ENCODE measurements around the gene ITPR2. TPM values are rescaled to one million over a fixed set of nuclear protein-coding genes. Genes with fewer than 3 reads are reported as not detected.

Gene ITPR2
- total RNA-seq, result 10 to 100 TPM; 40.3 to 40.5 TPM

DNA sequence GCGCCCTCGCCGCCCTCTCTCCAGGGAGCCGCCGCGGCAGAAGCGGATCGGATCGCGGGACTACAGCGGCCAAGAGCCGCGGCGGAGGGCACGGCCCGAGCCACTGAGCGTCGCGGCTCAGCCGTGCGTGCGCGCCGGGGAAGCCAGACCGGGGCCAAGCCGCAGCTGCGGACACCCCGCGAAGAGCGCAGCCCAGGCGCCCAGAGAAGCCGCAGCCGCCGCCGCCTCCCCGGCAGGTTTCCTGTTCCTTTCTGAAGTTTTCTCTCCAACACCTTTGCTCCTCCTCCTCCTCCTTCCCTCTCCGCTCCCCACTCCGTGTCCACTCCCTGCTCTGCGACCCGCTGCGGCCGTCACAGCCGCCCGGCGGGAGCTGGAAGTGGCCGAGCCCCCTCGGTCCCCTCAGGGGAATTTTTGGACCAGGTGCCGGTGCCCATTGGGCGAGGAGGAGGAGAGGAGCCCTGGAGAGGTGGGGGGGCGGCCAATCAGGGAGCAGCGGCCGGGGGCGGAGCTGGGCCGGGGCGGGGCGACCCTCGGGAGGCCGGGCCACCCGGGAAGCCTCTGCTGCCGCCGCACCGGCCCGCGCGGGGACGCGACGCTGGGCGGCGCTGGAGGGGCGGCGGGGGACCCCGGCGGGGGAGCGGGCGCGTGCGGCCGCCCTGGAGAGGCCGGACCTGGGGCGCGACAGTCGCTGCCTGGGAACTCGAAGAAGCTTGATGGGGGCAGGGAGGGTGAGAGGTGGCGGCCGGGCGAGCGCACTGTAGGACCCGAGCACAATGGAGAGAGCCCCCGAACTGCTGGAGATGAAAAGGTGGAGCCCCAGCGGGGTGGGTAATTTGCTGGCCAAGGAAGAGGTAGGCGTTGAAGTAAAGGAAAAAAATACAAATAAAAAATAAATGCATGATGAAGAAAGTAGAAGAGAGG lies at the start of gene ITPR2:
Gene ITPR2 (minus strand): TSS at position 373 of the 921 bp plus-strand sequence. CDS start 413 bp downstream, outside the sequence.
- Mint-ChIP-seq H3K27me3 (no peaks in the 10 kb centered on the region), H3K36me3 (ENCODE audit: low read depth) (peaks cover 11% of the 10 kb centered on the region), H3K4me1 (peaks cover 42% of the 10 kb centered on the region), H3K4me3 (peak within 1 kb of the TSS; percentile 92), H3K27ac (peak within 1 kb of the TSS; percentile 96), H3K9me3 (no peaks in the 10 kb centered on the region)
- DNase-seq, result peak; percentile 93
- CTCF ChIA-PET, result interaction anchor here (0.7 to 3.8 kb wide), 13 partner anchors 10 to 473 kb away, joined by 3 to 15 read pairs (median 4); no protein-coding TSS in a partner anchor
- POLR2A ChIA-PET, result interaction anchor here (0.6 to 0.8 kb wide), 2 partner anchors 15 to 80 kb away, joined by 3 to 4 read pairs; no protein-coding TSS in a partner anchor

GRCh38 chr12:26880625-26881024 lies 47.6 kb upstream of the ITPR2 start:
- Mint-ChIP-seq H3K27ac (no peak overlapping the region), H3K4me1 (peaks cover 9% of the 10 kb centered on the region), H3K9me3 (no peaks in the 10 kb centered on the region), H3K4me3 (no peak overlapping the region), H3K36me3 (ENCODE audit: low read depth) (no peaks in the 10 kb centered on the region), H3K27me3 (peaks cover 16% of the 10 kb centered on the region)
- POLR2A ChIA-PET, result no interaction called here
- no peak for DNase-seq
- CTCF ChIA-PET, result interaction anchor here (1.1 kb wide), 1 partner anchor 141 kb away, joined by 3 read pairs; the partner anchor contains the start of gene MED21

DNA sequence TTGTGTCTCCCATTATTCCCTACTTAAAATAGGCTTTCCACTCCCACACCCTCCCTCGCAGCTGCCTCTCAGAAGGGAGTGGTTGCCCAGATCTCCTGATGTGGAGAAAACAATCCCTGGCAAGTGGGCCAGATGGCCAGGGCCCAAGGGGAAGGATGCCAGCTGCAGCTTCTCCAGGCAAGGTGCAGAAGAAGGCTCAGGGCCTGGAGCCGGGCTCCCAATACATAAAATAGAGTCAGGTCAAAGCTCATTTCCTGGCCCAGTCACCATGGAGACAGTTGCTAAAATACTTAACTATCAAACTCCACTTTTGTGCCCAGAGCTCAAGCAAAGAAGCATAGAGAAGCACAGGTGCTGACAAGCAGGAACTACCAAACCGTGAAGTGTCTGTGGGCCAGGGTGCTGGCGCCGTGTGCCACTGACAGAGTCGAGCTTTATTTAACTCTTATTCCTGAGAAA lies 45.7 kb upstream of the ITPR2 start:
- ChIA-PET POLR2A (no interaction called here), CTCF (interaction anchor here (0.5 to 1.7 kb wide), 4 partner anchors 9 to 231 kb away, joined by 3 read pairs; partner anchors contain the start of gene TM7SF3)
- Mint-ChIP-seq H3K4me3 (no peak overlapping the region), H3K27me3 (peaks cover 16% of the 10 kb centered on the region), H3K4me1 (no peaks in the 10 kb centered on the region), H3K27ac (no peak overlapping the region), H3K36me3 (ENCODE audit: low read depth) (no peaks in the 10 kb centered on the region), H3K9me3 (no peaks in the 10 kb centered on the region)
- no peak for DNase-seq

GRCh38 chr12:26874501-26875296 lies 41.7 kb upstream of the ITPR2 start:
- peaks cover 11% of the 10 kb centered on the region for H3K4me1 Mint-ChIP-seq

GRCh38 chr12:26872625-26873024 lies 39.6 kb upstream of the ITPR2 start:
- peaks cover 5% of the 10 kb centered on the region for H3K27me3 Mint-ChIP-seq
- DNase-seq, result no peak
- H3K27ac Mint-ChIP-seq, result no peak overlapping the region
- H3K4me1 Mint-ChIP-seq, result peaks cover 17% of the 10 kb centered on the region
- H3K4me3 Mint-ChIP-seq, result no peak overlapping the region
- ChIA-PET POLR2A (no interaction called here), CTCF (interaction anchor here (2.9 kb wide), 1 partner anchor 13 kb away, joined by 15 read pairs; no protein-coding TSS in a partner anchor)
- H3K9me3 Mint-ChIP-seq, result no peaks in the 10 kb centered on the region
- peaks cover under 1% of the 10 kb centered on the region for H3K36me3 Mint-ChIP-seq (ENCODE audit: low read depth)

More at GRCh38 chr12:26874501-26875296, 41.7 kb upstream of the ITPR2 start:
- Mint-ChIP-seq H3K27ac (no peak overlapping the region), H3K27me3 (peaks cover 5% of the 10 kb centered on the region), H3K4me3 (no peak overlapping the region), H3K9me3 (no peaks in the 10 kb centered on the region), H3K36me3 (ENCODE audit: low read depth) (no peaks in the 10 kb centered on the region)
- POLR2A ChIA-PET, result no interaction called here
- CTCF ChIA-PET, result interaction anchor here (2.2 kb wide), 1 partner anchor 11 kb away, joined by 16 read pairs; no protein-coding TSS in a partner anchor
- no peak for DNase-seq

GRCh38 chr12:26871985-26872384 lies 39.0 kb upstream of the ITPR2 start:
- H3K4me3 Mint-ChIP-seq, result no peak overlapping the region
- H3K27ac Mint-ChIP-seq, result no peak overlapping the region
- CTCF ChIA-PET, result interaction anchor here (0.6 to 2.9 kb wide), 2 partner anchors 14 to 69 kb away, joined by 4 to 15 read pairs; no protein-coding TSS in a partner anchor
- H3K9me3 Mint-ChIP-seq, result no peaks in the 10 kb centered on the region
- peaks cover 5% of the 10 kb centered on the region for H3K27me3 Mint-ChIP-seq
- no peak for DNase-seq
- POLR2A ChIA-PET, result no interaction called here
- peaks cover 23% of the 10 kb centered on the region for H3K4me1 Mint-ChIP-seq
- peaks cover 2% of the 10 kb centered on the region for H3K36me3 Mint-ChIP-seq (ENCODE audit: low read depth)

DNA sequence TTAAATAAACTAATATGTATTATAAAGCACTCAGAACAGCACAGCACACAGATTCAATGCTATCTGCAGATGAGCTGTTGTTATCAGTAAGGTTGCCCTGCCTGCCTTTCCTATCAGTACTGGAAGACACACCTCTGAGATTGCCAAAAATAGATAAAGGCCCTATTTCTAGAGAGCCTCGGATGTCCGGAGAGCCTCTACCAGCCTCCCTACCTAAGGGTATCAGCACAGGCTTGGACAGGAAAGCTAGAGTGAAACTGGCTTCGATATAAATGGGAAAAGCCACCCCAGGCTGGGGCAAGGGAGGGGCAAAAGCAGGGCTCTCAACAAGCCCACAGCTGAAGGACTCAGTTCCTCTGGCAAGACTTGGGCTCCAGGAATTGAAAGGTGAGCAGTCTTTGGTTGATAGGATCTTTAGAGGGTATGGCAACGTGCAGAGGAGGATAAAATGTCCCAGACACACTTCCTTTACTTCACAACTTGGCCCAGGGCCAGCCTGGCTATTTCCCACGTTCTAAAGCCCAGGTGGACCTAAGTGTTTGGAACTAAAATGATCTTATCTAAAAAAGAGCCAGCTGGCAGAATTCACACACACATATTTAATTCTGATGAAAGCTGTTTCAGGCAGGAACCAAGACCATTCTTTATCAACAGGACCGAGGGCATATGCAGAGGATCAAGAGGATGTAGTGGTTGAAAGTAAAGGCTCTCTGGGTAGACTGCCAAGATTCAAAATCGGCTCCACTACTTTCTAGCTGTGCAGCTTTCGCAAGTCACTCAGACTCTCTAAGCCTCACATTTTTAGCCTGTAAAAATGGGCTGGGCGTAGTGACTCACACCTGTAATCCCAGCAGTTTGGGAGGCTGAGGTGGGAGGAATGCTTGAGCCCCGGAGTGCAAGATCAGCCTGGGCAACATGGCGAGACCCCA lies 37.8 kb upstream of the ITPR2 start:
- peaks cover 25% of the 10 kb centered on the region for H3K4me1 Mint-ChIP-seq
- CTCF ChIA-PET, result interaction anchor here (0.5 to 2.9 kb wide), 2 partner anchors 15 to 1624 kb away, joined by 3 to 15 read pairs; no protein-coding TSS in a partner anchor
- no peak overlapping the region for H3K4me3 Mint-ChIP-seq
- no peak overlapping the region for H3K27ac Mint-ChIP-seq
- no peak for DNase-seq
- H3K36me3 Mint-ChIP-seq (ENCODE audit: low read depth), result peaks cover 2% of the 10 kb centered on the region
- POLR2A ChIA-PET, result no interaction called here
- peaks cover 5% of the 10 kb centered on the region for H3K27me3 Mint-ChIP-seq
- H3K9me3 Mint-ChIP-seq, result no peaks in the 10 kb centered on the region

DNA sequence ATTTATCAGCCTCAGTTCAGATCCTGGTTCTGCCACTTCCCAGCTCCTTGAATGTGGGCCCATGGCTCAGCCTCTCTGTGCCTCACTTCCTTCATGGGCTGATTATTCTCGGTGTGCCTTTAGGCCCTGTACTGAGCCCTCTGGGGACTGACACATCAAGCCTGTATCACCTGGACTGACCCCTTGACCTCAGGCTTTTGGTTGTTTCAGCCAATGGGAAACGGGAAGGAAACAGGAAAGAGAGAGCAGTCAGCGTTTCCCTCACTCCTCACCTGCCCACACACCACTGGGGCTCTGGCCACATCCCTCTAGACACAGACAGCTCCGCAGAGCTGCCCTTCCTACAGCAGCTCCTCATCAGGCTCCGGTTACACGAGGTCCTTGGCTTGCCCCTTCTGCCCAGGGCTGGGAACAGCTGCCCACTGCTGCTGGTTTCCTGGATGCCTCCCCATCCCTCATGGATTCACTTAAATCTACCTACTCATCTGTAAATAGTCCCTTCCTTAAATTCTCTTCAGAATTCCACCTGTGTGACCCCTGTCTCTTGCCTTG lies 37.0 kb upstream of the ITPR2 start:
- POLR2A ChIA-PET, result no interaction called here
- H3K27ac Mint-ChIP-seq, result no peak overlapping the region
- H3K4me1 Mint-ChIP-seq, result peaks cover 25% of the 10 kb centered on the region
- H3K27me3 Mint-ChIP-seq, result peaks cover 5% of the 10 kb centered on the region
- no peaks in the 10 kb centered on the region for H3K9me3 Mint-ChIP-seq
- CTCF ChIA-PET, result interaction anchor here (0.5 to 2.9 kb wide), 4 partner anchors 16 to 1624 kb away, joined by 3 to 15 read pairs (median 3); partner anchors contain the start of gene TM7SF3
- H3K4me3 Mint-ChIP-seq, result no peak overlapping the region
- DNase-seq, result no peak
- peaks cover 2% of the 10 kb centered on the region for H3K36me3 Mint-ChIP-seq (ENCODE audit: low read depth)

DNA sequence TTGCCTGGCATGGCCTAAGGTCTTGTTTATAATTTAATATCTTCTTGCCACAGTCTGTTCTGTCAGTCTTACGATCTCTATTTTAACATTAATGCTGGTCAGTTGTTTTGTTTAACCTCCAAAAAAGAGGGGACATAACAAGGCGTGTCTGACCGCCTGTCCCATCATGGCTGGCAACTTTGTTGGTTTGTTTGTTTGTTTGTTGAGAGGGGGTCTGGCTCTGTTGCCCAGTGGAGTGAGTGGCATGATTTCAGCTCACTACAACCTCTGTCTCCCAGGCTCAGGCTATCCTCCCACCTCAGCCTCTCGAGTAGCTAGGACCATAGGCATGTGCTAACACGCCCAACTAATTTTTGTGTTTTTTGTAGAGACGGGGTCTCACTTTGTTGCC lies 36.1 kb upstream of the ITPR2 start:
- peaks cover 2% of the 10 kb centered on the region for H3K36me3 Mint-ChIP-seq (ENCODE audit: low read depth)
- no peak for DNase-seq
- ChIA-PET CTCF (interaction anchor here (0.7 to 1.8 kb wide), 3 partner anchors 16 to 437 kb away, joined by 3 to 6 read pairs (median 3); partner anchors contain the start of gene TM7SF3), POLR2A (no interaction called here)
- H3K4me3 Mint-ChIP-seq, result no peak overlapping the region
- peaks cover 25% of the 10 kb centered on the region for H3K4me1 Mint-ChIP-seq
- H3K27me3 Mint-ChIP-seq, result peaks cover 5% of the 10 kb centered on the region
- H3K27ac Mint-ChIP-seq, result no peak overlapping the region
- H3K9me3 Mint-ChIP-seq, result no peaks in the 10 kb centered on the region

GRCh38 chr12:26868447-26869103 lies 35.6 kb upstream of the ITPR2 start:
- Mint-ChIP-seq H3K9me3 (no peaks in the 10 kb centered on the region), H3K4me3 (no peak overlapping the region), H3K27ac (no peak overlapping the region), H3K4me1 (peaks cover 25% of the 10 kb centered on the region), H3K36me3 (ENCODE audit: low read depth) (peaks cover 2% of the 10 kb centered on the region), H3K27me3 (peaks cover 5% of the 10 kb centered on the region)
- CTCF ChIA-PET, result interaction anchor here (1.4 to 1.8 kb wide), 2 partner anchors 16 to 145 kb away, joined by 3 to 6 read pairs; partner anchors contain the start of gene TM7SF3
- DNase-seq, result no peak
- POLR2A ChIA-PET, result no interaction called here

DNA sequence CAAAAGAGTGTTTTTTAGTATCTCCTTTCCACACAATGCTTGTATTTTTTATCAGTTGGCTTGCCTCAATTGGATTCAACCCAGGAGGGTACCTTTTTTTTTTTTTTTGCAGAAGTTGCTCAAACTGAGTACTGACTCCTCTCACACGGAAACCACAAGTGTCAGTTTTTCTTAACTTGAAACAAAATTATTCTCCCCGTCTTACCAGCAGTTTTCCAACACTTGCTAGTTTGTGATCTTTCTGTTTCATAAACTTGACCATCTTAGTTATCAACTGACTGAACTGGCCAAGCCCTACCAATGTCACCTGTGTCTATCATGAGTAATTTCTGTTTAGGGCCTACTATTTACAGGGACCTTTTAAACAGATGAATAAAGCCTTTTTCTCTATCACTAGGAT lies 34.1 kb upstream of the ITPR2 start:
- POLR2A ChIA-PET, result no interaction called here
- H3K27me3 Mint-ChIP-seq, result peaks cover 3% of the 10 kb centered on the region

More for the DNA sequence above, 34.1 kb upstream of the ITPR2 start:
- Mint-ChIP-seq H3K27ac (peak overlapping the region; percentile 12), H3K4me3 (no peak overlapping the region), H3K9me3 (no peaks in the 10 kb centered on the region), H3K36me3 (ENCODE audit: low read depth) (peaks cover 2% of the 10 kb centered on the region), H3K4me1 (peaks cover 25% of the 10 kb centered on the region)
- DNase-seq, result no peak
- CTCF ChIA-PET, result interaction anchor here (0.6 to 1.5 kb wide), 6 partner anchors 9 to 925 kb away, joined by 3 to 4 read pairs (median 3); no protein-coding TSS in a partner anchor

Measured in activated CD4-positive, alpha-beta T cell treated with anti-CD3 and anti-CD28 coated beads, Interleukin-2, amount 10 ng/mL, durations not matched to agents 7 days and 5 days (primary cell).